NCI-H2107 treated with DMSO at 0.1 percent for 48 hours (cell line): ENCODE results near the gene PCDHB14.
"Not testable (repeated sequence)": the region's sequence is repeated elsewhere in the genome, so short reads cannot be mapped to it uniquely, and the experiment has no call there.

Experiments used
- DNase-seq: peaks from one replicate; lab custom pipeline; 2025; ENCODE audit not compliant: unreplicated experiment; lab: John Stamatoyannopoulos, UW

PCDHB14 gene

DNA sequence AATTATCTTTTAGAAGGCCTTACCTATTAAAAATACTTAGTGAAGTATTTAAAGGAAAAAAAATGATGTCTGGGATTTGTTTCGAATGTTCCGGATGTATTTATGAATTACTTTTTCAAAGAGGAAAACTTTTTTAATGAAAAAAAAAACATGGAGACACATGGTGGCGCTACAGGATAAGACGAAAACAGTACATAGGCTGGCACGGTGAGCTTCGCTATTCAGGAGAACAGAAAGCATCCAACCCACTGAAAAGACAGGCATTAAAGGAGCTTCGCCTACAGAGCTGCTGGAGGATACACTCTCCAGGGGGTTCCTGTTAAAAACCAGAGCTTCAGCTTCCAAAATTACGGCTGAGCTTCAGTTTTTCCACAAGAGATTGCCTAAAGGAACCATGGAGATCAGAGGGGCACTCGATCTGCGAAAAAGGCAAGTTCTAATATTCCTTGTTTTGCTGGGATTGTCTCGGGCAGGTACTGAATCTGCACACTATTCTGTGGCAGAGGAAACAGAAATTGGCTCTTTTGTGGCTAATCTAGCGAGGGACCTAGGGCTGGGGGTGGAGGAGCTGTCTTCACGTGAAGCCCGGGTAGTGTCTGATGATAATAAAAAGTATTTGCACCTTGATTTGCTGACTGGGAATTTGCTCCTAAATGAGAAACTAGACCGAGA is at the start of gene PCDHB14:
Gene PCDHB14 (plus strand): TSS at position 232 of the 672 bp plus-strand sequence. CDS start 163 bp downstream, at position 395.
- peak; percentile 1 for DNase-seq

DNA sequence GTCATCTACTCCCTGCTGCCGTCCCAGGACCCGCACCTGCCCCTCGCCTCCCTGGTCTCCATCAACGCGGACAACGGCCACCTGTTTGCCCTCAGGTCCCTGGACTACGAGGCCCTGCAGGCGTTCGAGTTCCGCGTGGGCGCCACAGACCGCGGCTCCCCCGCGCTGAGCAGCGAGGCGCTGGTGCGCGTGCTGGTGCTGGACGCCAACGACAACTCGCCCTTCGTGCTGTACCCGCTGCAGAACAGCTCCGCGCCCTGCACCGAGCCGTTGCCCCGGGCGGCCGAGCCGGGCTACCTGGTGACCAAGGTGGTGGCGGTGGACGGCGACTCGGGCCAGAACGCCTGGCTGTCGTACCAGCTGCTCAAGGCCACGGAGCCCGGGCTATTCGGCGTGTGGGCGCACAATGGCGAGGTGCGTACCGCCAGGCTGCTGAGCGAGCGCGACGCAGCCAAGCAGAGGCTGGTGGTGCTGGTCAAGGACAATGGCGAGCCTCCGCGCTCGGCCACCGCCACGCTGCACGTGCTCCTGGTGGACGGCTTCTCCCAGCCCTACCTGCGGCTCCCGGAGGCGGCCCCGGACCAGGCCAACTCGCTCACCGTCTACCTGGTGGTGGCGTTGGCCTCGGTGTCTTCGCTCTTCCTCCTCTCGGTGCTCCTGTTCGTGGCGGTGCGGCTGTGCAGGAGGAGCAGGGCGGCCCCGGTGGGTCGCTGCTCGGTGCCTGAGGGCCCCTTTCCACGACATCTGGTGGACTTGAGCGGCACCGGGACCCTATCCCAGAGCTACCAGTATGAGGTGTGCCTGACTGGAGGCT is 48.6 kb upstream of the PCDHB14 start:
- not testable (repeated sequence) for DNase-seq

DNA sequence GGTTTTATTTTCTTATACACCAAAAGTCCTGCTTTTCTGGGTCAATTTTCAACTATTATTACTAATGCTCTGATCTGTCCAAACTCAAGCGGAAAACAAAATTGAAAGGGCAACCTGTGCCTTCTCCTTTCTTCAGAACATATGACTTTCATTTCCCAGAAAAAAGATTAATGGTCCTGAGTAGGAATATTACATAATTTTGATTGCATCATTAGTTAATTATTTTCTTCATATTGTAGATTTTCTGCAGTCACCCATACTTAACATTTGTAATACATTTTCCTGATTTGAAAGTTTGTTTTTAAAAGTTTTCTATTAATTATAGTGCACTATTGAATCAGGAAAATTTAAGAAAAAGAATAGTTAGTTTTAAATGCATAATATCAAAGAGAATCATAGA is 47.2 kb upstream of the PCDHB14 start:
- no peak for DNase-seq

DNA sequence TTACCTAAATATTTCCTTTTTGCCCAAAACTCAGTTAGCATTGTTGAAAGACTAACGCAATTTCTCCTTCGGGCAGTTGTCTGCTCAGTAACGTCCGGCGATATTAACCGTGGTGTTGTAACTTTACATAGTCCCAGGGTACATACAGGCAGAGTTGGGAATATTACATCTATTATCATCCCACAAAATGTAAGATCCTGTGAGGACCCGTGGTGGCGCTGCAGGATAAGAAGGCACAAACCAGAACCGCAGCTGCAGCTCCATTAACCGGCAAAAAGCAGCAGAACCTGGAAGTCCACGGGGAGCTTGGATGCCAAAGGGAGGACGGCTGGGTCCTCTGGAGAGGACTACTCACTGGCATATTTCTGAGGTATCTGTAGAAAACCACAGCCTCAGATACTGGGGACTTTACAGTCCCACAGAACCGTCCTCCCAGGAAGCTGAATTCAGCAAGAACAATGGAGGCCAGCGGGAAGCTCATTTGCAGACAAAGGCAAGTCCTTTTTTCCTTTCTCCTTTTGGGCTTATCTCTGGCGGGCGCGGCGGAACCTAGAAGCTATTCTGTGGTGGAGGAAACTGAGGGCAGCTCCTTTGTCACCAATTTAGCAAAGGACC is 45.5 kb upstream of the PCDHB14 start, which contains the start of gene PCDHB8:
Gene PCDHB8 (plus strand): TSS at position 214 of the 615 bp plus-strand sequence. CDS start 245 bp downstream, at position 459.
- not testable (repeated sequence) for DNase-seq

DNA sequence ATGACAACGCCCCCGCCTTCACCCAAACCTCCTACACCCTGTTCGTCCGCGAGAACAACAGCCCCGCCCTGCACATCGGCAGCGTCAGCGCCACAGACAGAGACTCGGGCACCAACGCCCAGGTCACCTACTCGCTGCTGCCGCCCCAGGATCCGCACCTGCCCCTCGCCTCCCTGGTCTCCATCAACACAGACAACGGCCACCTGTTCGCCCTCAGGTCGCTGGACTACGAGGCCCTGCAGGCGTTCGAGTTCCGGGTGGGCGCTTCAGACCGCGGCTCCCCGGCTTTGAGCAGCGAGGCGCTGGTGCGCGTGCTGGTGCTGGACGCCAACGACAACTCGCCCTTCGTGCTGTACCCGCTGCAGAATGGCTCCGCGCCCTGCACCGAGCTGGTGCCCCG is 43.8 kb upstream of the PCDHB14 start:
- not testable (repeated sequence) for DNase-seq

DNA sequence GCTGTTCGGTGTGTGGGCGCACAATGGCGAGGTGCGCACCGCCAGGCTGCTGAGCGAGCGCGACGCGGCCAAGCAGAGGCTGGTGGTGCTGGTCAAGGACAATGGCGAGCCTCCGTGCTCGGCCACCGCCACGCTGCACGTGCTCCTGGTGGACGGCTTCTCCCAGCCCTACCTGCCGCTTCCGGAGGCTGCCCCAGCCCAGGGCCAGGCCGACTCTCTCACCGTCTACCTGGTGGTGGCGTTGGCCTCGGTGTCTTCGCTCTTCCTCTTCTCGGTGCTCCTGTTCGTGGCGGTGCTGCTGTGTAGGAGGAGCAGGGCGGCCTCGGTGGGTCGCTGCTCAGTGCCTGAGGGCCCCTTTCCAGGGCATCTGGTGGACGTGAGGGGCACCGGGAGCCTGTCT is 43.3 kb upstream of the PCDHB14 start:
- not testable (repeated sequence) for DNase-seq

DNA sequence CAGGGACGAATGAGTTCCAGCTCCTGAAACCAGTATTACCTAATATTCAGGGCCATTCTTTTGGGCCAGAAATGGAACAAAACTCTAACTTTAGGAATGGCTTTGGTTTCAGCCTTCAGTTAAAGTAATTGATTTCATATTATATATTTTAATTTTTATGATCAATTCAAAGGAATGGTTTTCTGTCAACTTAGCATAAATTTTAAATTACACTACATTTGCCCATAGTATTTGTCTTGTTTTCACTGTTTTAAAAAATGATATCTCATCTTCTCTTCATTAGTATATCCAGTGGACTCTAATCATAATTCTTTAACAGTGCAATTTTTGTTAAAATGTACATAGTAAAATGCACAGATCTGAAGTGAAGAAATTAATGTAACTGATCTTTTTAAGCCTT is 42.8 kb upstream of the PCDHB14 start:
- DNase-seq, result no peak

DNA sequence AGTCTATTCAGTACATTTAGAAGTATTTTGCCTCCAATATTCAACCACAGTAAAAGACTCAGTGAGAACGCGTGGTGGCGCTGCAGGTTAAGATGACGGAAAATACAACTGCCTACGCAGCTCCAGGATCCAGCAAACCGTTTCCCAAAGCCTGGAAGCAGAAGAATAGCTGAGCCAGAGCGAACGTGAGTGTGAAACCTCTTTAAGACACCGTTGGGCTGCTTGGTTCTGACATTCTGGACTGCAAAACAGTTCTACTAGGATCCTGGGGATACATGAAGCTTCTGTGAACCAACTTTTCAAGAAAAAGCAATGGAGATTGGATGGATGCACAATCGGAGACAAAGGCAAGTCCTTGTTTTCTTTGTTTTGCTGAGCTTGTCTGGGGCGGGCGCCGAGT is 40.9 kb upstream of the PCDHB14 start, which contains the start of gene PCDHB16:
Gene PCDHB16 (plus strand): TSS at position 140 of the 400 bp plus-strand sequence. CDS start 173 bp downstream, at position 313.
- DNase-seq, result no peak

DNA sequence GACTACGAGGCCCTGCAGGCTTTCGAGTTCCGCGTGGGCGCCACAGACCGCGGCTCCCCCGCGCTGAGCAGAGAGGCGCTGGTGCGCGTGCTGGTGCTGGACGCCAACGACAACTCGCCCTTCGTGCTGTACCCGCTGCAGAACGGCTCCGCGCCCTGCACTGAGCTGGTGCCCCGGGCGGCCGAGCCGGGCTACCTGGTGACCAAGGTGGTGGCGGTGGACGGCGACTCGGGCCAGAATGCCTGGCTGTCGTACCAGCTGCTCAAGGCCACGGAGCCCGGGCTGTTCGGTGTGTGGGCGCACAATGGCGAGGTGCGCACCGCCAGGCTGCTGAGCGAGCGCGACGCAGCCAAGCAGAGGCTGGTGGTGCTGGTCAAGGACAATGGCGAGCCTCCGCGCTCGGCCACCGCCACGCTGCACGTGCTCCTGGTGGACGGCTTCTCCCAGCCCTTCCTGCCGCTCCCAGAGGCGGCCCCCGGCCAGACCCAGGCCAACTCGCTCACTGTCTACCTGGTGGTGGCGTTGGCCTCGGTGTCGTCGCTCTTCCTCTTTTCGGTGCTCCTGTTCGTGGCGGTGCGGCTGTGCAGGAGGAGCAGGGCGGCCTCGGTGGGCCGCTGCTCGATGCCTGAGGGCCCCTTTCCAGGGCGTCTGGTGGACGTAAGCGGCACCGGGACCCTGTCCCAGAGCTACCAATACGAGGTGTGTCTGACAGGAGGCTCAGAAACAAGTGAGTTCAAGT is 38.9 kb upstream of the PCDHB14 start:
- not testable (repeated sequence) for DNase-seq

DNA sequence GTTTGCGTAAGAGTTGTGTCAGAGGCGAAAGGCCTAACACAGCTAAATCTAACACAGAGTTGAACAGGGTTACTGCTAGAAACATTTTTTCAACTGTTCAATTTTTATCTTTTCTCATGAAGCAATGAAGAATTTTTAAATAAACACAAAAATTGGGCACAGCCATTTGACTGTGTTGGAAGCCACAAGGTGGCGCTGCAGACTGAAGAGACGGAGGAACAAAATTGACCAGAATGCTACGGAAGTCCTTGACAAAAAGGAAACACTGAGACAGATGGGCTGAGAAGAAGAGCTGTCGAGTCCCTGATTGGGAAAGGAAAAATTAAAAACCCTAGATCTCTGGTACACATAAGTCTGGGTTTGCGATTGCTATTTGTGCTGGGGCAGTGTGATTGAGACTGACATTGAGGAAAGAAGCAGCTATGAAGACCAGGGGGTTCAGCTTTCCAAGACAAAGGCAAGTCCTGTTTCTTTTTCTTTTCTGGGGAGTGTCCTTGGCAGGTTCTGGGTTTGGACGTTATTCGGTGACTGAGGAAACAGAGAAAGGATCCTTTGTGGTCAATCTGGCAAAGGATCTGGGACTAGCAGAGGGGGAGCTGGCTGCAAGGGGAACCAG is 36.1 kb upstream of the PCDHB14 start, which contains the start of gene PCDHB9:
Gene PCDHB9 (plus strand): TSS at position 265 of the 616 bp plus-strand sequence. CDS start 158 bp downstream, at position 423.
- DNase-seq, result peak; percentile 56

DNA sequence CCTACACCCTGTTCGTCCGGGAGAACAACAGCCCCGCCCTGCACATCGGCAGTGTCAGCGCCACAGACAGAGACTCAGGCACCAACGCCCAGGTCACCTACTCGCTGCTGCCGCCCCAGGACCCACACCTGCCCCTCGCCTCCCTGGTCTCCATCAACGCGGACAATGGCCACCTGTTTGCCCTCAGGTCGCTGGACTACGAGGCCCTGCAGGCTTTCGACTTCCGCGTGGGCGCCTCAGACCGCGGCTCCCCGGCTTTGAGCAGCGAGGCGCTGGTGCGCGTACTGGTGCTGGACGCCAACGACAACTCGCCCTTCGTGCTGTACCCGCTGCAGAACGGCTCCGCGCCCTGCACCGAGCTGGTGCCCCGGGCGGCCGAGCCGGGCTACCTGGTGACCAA is 34.5 kb upstream of the PCDHB14 start:
- not testable (repeated sequence) for DNase-seq

DNA sequence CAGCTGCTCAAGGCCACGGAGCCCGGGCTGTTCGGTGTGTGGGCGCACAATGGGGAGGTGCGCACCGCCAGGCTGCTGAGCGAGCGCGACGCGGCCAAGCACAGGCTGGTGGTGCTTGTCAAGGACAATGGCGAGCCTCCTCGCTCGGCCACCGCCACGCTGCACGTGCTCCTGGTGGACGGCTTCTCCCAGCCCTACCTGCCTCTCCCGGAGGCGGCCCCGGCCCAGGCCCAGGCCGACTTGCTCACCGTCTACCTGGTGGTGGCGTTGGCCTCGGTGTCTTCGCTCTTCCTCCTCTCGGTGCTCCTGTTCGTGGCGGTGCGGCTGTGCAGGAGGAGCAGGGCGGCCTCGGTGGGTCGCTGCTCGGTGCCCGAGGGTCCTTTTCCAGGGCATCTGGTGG is 34.0 kb upstream of the PCDHB14 start:
- not testable (repeated sequence) for DNase-seq

DNA sequence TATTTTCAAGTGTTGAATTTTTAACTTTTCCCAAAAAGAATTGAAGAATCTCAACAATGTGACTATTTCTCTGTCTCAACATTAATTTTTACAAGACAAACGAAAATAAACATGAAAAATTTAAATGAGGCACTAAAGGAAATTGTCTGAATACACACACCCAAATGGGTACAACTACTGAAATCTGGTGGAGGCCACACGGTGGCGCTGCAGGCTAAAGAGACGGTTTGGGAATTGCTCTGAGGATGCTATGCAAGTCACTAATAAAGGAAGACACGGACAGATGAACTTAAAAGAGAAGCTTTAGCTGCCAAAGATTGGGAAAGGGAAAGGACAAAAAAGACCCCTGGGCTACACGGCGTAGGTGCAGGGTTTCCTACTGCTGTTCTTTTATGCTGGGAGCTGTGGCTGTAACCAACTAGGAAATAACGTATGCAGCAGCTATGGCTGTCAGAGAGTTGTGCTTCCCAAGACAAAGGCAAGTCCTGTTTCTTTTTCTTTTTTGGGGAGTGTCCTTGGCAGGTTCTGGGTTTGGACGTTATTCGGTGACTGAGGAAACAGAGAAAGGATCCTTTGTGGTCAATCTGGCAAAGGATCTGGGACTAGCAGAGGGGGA is 30.9 kb upstream of the PCDHB14 start, which contains the start of gene PCDHB10:
Gene PCDHB10 (plus strand): TSS at position 244 of the 616 bp plus-strand sequence. CDS start 200 bp downstream, at position 444.
- no peak for DNase-seq

DNA sequence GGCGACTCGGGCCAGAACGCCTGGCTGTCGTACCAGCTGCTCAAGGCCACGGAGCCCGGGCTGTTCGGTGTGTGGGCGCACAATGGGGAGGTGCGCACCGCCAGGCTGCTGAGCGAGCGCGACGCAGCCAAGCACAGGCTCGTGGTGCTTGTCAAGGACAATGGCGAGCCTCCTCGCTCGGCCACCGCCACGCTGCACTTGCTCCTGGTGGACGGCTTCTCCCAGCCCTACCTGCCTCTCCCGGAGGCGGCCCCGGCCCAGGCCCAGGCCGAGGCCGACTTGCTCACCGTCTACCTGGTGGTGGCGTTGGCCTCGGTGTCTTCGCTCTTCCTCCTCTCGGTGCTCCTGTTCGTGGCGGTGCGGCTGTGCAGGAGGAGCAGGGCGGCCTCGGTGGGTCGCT is 28.8 kb upstream of the PCDHB14 start:
- DNase-seq, result not testable (repeated sequence)

DNA sequence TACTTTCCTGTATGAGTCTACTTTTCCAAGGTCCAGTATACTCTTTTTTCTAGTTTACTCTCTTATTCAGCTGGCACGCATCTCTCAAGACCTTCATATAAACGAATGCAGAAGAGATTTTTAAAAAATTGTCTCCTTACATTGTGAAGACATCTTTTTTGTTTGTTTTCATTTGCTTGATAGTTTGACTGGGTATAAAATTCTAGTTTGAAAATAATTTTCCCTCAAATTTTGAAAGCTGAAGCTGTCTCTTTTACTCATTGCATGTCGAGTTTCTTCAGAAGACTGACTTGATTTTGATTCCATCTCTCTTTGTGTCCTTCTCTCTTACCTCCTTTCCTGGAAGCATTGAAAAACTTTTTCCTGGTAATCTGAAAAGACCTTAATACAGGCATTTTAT is 26.8 kb upstream of the PCDHB14 start:
- no peak for DNase-seq

DNA sequence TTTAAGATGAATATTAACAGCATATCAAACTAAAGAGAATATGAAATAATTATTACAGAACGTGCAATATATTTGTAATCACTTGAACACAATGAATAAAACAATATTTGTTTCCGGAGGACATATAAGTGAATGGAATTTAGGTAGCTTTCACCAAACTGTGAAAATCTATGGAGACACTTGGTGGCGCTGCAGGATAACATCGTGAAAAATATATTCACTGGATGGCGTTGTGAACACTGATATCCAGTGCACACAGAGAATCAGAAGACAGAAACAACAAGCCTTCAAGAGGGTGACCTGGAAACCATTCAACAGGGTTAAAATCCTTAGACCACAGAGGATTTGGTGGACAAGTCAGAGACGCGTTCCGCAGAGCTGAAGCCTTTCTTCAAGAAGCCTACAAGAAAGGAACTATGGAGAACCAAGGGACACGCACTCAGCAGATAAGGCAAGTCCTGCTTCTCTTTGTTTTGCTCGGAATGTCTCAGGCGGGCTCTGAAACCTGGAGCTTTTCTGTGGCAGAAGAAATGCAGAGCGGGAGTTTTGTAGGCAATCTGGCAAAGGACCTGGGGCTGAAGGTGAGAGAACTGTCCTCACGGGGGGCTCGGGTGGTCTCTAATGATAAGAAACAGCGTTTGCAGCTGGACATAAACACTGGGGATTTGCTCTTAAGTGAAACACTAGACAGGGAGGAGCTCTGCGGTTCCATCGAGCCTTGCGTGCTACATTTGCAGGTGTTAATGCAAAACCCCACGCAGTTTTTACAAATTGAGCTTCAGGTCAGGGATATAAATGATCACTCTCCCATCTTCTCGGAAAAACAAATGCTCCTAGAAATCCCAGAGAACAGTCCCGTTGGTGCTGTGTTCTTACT is 23.5 kb upstream of the PCDHB14 start, which contains the start of gene PCDHB11:
Gene PCDHB11 (plus strand): TSS at position 269 of the 877 bp plus-strand sequence. CDS start 148 bp downstream, at position 417.
- no peak for DNase-seq

DNA sequence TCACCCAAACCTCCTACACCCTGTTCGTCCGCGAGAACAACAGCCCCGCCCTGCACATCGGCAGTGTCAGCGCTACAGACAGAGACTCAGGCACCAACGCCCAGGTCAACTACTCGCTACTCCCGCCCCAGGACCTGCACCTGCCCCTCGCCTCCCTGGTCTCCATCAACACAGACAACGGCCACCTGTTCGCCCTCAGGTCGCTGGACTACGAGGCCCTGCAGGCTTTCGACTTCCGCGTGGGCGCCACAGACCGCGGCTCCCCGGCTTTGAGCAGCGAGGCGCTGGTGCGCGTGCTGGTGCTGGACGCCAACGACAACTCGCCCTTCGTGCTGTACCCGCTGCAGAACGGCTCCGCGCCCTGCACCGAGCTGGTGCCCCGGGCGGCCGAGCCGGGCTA is 22.0 kb upstream of the PCDHB14 start:
- not testable (repeated sequence) for DNase-seq

DNA sequence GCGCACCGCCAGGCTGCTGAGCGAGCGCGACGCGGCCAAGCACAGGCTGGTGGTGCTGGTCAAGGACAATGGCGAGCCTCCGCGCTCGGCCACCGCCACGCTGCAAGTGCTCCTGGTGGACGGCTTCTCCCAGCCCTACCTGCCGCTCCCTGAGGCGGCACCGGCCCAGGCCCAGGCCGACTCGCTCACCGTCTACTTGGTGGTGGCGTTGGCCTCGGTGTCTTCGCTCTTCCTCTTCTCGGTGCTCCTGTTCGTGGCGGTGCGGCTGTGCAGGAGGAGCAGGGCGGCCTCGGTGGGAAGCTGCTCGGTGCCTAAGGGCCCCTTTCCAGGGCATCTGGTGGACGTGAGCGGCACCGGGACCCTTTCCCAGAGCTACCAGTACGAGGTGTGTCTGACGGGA is 21.5 kb upstream of the PCDHB14 start:
- DNase-seq, result not testable (repeated sequence)

DNA sequence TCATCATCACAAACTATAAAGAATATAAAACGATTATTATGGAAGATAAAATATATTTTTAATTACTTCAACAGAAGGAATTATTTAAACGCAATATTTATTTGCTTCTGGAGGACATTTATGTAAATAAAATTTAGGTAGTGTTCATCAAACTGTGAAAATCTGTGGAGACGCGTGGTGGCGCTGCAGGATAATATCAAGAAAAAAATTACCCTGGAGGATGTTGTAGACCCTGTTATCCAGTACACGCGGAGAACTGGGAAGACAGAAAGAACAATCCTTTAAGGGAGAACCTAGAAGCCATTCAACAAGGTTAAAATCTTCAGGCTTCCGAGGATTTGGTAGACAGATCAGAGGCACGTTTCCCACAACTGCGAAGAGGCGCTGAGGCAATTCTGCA is 14.7 kb upstream of the PCDHB14 start, which contains the start of gene PCDHB12:
Gene PCDHB12 (plus strand): TSS at position 242 of the 400 bp plus-strand sequence. CDS start 189 bp downstream, outside the sequence.
- DNase-seq, result no peak
